Activated naive CD8-positive, alpha-beta T cell treated with anti-CD3 and anti-CD28 coated beads, Interleukin-2, amount 50 U/mL, for 16 hours (primary cell): ENCODE results near the gene SV2C.

Source experiments
- DNase-seq: peaks from one replicate; pipeline ENCODE4 v3.0.0-alpha.2; 2020; ENCODE audit warnings: low read depth, low spot score

Gene SV2C

GRCh38 chr5:76104027-76104426, 20.8 kb downstream of the SV2C start:
- DNase-seq = no peak

DNA sequence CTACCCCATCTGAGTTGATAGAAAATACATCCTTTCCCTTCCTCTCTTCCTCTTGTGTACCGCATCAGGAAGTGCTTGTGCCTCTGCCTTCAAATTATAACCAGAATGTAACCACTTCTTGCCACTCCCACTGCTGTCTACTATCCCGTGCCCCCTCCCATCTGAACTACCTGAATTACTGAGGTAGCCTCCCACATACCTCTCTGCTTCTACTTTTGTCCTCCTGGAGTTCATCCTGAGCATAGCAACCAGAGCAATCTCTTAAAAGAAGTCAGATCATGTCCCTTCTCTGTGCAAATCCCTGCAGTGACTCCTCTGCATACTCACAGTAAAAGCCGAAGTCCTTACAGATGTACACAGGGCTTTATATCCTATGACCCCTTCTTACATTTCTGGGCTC, 23.0 kb downstream of the SV2C start:
- no peak for DNase-seq

DNA sequence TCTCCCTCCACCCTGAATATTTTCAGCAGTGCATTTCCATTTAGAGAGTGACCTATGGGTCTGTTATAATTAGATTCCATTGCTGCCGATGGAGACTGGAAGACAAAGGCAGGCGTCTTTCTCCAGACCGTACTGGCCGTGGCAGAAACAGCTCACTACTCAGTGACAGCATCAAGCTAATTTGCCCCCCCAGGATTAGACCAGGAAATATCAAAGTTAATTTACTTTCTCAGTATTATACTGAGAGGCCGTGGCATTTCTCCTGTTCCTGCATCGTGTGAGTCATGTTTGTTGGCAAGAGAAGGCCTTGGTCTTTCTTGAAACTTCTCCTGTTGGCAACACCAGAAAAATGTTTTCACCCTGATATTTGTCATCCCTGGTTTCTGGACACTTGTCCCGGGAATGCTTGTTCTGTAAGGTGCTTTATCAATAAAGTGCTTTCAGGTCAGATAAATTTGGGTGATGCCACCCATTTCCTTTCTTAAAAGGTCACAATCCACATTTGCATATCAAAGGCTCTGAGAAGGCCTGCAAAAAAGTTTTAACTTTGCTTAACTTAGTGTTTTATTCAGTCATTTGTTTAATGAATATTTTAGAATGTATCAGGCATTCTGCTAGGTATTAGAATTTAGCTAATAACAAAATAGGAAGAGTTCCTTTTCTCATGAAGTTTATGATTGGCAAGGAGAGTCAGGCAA, 28.4 kb downstream of the SV2C start:
- DNase-seq = no peak

DNA sequence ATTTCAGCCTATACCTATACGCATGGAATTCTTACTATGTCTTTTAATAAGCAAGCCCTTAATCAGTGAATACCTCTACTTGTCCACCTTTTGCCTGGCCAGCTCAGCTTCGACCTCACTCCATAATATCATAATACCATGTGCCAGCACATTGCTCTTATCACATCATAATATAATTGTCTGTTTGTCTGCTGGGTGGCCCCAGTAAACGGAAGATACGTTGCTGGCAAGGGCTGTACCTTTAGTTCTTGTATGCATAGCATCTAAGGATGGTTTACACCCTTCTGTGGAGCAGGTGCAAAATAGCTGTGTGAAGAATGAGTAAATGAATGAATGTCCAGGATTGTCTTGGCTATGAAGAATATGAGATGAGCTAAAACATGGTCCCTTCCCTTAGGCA, 29.9 kb downstream of the SV2C start:
- DNase-seq = no peak

DNA sequence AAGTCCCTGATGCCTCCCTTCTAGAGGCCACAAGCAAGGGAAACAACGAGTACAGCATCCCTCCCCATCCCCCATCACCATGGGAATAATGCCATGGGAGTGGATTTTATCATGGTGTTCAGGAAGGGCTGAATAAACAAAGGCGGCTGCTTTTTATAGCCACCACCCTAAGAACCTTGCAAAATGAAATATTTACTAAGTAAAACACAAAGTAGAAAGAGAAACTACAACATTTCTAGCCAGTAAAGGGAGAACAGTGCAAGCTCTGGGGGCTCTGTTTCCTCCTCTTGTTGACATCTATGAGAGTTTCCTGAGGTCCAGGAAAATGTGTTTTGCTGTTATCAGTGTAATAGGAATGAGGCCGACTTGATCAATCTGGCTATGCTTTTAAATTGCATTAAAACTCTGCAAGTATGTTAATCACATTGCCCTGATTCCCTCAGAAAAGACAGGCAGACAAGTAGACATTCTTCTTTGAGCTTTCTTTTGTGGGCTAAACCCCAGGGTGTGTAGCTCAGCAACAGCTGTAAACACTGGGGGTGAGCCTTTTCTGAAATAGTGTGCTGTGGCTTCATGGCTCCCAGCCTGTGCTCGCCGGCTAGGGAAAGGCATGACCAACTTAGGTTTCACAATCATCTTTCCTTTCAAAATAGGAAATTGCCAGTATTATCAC, 31.1 kb downstream of the SV2C start:
- DNase-seq = no peak

DNA sequence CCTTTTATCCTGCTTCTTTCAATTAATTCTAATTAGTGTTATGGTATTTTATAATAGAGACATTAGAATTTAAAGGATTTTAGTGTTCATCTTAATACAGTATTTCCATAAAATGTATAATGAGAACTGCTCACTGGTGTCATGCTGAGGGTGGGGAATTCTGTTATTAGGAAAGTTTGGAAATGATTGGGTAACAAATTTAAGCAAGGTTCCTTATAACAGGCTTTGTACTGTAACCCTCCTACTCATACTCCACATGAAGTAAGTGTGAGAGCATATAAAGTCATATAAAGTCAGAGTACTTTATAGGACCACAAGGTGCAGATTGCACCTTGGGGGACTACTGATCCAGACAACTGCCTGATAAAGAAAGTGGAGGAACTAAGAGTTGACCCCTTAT, 42.2 kb downstream of the SV2C start:
- no peak for DNase-seq

DNA sequence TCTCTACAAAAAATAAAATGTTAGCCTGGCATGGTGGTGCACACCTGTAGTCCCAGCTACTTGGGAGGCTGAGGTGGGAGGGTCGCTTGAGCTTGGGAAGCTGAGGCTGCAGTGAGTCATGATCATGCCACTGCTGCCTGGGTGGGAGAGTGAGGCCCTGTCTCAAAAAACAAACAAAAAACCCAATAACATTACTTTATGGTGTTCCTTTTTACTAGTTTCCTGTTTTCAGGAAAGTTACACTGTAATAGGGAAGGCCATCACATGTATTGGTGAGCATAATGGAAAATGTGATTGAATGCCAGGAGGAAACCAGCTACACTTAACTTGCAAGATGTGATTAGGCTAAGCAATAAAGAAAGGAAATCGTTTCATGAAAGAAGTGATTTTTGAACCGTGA, 42.7 kb downstream of the SV2C start:
- no peak for DNase-seq

DNA sequence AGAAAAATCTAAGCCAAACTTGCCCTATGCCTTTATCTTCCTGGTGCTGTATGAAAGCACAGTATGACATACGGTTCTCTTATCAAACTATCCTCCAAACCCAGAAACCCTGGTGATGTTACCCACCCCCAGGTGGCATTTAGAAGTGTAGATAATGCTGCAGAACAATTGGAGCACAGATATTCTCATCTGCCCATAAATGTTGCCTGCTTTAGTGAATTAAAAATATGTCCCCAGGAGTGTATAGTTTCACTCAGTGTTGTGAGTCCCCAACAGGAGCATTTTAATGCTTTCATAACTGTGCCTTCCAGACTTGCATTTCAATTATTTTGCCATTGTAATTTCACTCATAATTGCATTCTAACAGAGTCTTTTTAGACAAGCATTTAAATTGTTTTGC, 50.8 kb downstream of the SV2C start:
- no peak for DNase-seq

- DNase-seq = no peak
Measured at GRCh38 chr5:76134646-76135045, 51.5 kb downstream of the SV2C start.

DNA sequence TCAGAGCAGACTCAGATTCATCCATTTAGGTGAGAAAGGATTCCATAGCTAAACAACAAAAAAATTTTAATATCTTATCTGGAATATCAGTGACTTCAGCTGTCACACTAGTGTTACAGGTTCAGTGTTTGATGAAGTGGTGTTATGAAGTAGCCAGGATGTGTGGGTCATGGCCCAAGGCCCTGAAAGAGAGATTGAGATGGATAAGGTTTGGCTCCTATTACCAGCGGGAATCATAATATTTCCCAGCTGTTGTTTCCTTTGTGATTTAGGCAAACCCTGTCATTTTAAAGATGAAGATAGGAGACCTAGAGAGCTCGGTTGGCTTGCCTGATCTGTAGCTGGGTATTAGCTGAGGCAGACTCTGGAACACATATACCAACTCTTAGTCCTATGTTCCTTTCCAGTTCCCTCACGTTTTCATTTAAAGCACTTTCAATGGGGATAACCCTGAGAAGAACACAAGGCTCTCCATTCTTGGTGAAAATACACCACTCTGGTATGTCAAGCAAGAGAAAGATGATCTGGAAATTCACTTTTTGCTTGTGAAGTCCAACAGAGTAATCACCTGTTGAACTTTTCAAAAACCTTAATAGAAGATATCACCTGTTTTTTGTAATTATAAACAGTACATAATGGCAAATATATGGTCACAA, 54.8 kb downstream of the SV2C start:
- no peak for DNase-seq

- no peak for DNase-seq
Measured at GRCh38 chr5:76143884-76144283, 60.7 kb downstream of the SV2C start.

DNA sequence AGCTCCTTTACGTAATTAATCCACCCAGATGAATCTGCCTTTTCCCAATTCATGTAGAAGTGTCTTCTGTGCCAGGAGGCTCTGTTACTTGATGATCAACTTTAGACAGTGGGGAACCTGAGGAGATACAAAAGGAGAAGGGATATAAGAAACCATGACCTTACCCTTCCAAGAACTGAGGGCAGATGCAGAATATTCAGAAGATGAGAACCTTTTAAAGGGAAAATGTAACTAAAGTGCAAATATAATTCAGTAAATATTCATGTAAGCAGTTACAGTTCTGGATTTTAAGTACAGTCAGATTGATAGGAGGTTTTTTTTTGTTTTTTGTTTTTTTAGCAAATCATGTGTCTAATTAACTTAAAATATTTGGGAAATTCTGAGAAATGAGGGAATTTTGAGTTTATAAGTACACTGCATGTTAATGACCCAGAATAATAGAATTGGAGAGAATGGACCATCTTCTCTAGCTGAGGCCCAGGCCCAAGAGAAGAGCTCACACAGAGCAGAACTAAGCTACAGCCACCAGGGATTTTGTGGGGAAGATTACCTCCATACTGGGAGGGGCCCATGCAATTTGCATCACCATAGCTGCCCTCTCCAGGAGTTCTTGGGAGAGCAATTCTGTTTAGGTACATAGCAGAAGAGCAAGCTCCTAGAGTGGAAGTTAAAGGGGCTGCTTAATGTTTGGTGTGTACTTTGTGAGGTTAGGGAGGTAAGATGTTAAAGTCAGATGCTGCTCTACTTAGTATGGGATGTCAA, 61.5 kb downstream of the SV2C start:
- no peak for DNase-seq

DNA sequence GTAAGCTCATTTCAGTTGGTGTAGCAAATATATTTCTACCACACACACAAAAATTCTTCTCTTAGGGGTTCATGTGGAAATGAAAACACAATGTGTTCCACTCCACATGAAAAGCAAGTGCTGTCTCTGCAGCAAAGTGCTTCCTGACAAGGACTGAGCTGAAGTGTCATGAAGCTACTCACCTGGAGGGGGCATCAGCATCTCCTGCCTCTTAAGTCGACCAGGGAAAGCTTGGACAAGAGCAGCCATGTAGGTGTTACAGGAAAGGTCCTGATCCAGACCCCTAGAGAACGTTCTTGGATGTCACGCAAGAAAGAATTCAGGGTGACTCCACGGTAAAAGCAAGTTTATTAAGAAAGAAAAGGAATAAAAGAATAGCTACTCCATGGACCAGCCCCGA, 62.8 kb downstream of the SV2C start:
- no peak for DNase-seq

DNA sequence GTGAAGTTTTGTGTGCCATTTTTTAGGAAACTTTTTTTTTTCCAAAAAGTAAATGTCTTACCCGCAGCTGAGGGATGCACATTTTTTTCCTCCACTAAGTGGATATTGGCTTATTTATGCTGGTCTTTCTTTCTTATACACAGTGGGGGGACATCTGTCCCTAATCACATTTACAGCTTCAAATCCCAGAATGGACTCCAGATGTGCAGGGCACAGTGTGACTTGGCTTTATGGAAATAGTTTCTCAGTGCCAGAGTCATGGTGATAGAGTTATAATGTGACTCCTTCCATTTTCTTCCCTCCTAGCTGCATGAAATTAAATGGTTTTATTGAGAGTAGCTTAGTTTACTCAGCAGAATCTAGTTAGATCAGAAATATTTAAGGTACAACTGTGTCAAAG, 66.5 kb downstream of the SV2C start:
- no peak for DNase-seq

DNA sequence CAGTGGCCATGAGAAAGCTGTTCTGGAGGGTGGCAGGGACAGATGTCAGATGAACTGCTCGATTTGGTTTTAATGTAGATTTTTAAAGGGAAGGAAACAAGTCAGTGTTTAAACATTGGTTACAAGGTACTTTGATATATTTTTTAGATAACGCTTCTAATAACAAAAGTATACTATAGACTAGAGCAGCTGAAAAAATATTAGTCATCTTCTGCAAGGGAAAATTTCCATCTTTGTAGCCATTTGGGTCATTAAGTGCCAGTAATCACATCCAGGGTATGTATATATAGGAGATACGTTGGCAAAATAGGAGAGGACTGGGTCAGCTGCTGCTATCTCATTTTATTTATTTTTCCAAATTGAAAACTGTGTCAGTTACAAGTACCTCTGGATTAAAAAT, 69.0 kb downstream of the SV2C start:
- no peak for DNase-seq

- DNase-seq = no peak
Measured at GRCh38 chr5:76152700-76153099, 69.5 kb downstream of the SV2C start.

- DNase-seq = no peak
Measured at GRCh38 chr5:76153271-76153670, 70.1 kb downstream of the SV2C start.

DNA sequence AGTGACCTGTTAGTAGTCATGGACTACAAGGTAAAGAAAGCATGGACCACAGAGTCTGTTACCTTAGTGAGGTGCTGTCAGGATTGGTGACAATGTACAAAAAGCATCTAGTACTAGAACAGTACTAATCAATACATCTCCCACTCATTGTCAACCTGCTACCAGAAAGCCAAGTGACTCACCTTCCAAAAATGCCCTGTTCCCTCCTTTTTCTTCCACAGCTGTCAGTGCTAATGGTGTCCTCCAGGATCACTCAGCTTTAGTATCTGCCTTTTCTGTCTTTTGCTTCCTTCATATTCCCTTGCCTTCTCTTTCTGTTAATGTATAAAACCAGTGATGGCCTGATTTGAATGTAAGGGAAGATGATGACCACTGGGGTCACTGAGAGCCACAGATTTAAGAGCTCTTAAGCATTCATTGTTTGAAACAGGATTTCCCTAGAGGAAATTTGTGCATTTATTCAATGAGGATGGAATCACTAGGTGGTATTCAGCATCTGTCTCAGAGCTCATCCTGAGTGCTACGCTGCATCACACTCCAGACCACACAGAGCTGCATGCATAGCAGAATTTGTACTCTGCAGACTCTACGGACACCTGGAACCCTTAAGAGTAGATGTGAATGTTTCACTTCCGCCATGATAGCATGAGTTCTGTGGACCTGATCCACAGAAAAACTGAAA, 71.0 kb downstream of the SV2C start:
- no peak for DNase-seq

DNA sequence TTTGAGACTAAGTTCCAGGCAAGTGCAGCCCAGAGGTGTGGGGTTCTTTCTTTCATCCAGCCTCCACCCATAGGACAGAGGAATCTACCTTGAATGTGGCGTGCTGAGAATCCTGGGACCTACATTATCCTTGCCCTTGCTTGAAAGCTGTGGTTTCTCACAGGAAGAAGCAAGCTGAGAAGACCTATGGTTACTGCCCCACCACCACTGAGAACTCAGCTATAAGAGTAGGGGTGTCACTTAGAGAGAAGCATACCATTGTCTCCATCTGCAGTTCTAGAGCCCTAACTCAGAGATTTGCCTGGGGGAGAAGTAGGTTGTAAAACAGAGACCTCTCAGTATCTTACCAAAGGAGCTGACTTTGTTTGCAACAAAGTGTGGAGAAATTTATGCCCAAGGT, 72.4 kb downstream of the SV2C start:
- no peak for DNase-seq

- no peak for DNase-seq
Measured at GRCh38 chr5:76162335-76162734, 79.2 kb downstream of the SV2C start.

- no peak for DNase-seq
Measured at GRCh38 chr5:76163111-76163628, 80.0 kb downstream of the SV2C start.

DNA sequence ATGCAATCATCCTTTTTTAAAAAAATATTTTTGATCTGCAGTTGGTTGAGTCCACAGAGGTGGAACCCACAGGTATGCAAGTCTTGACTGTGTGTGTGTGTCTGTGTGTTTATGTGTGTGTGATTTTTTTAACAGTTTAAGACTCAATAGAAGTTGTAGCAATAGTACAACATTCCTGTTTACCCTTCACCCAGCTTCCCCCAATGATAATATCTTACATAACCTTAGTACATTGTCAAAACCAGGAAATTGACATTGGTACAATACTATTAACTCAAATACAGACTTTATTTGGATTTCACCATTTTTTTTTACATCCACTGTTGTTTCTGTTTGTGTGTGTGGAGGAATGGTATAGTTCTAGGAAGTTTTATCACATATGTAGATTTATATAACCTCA, 81.8 kb downstream of the SV2C start:
- DNase-seq = no peak
